ENCODE measurements around the gene PPFIBP1. TPM values are rescaled to one million over a fixed set of nuclear protein-coding genes. Genes with fewer than 3 reads are reported as not detected.

The PPFIBP1 gene
- total RNA-seq, 6 donors from 2014 or later = 67.5 to 129 (median 101) TPM

DNA sequence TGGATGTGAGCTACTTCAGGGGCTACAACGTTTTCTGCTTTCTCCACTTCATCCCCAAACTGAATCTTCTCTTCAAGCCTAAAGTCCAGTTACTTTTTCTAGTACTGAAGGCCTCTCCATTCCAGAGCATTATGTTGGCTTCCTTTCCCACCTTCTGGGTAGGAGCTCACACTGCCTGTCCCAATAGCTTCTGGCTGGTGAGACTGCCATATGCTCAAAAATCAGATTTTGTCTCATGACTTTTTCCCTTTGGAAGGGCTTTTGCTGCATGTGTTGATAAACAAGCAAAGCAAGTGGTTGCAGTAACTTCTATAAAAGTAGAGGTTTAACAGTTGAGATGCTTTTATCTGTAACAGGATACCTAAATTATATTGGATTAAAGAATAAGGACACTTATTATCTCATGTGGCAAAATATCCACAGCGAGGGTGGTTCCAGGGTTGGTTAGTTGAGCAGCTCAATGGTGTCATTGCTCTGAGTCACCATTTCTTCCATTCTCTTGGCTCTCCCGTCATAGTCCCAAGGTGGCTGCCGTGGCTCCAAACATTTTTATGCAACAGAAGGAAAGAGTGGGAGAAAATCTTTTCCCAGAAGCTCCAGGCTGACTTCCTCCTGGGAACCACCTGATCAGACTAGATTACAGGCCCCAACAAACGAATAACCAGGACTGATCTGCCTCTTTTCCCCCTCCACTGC lies 15.1 kb upstream of the PPFIBP1 start:
- TF ChIP-seq POLR2AphosphoS5 (IDR thresholded peaks at IDR 0.05) (no peak), POLR2A (IDR thresholded peaks at IDR 0.05) (no peak), EP300 (IDR thresholded peaks at IDR 0.05) (no peak)
- TF ChIP-seq, protein P1, sequence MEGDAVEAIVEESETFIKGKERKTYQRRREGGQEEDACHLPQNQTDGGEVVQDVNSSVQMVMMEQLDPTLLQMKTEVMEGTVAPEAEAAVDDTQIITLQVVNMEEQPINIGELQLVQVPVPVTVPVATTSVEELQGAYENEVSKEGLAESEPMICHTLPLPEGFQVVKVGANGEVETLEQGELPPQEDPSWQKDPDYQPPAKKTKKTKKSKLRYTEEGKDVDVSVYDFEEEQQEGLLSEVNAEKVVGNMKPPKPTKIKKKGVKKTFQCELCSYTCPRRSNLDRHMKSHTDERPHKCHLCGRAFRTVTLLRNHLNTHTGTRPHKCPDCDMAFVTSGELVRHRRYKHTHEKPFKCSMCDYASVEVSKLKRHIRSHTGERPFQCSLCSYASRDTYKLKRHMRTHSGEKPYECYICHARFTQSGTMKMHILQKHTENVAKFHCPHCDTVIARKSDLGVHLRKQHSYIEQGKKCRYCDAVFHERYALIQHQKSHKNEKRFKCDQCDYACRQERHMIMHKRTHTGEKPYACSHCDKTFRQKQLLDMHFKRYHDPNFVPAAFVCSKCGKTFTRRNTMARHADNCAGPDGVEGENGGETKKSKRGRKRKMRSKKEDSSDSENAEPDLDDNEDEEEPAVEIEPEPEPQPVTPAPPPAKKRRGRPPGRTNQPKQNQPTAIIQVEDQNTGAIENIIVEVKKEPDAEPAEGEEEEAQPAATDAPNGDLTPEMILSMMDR (IDR thresholded peaks at IDR 0.05) = no peak
- H3K4me1 ChIP-seq = no peaks in the 10 kb centered on the region
- H3K4me3 ChIP-seq = no peak overlapping the region
- H3K27me3 ChIP-seq = no peaks in the 10 kb centered on the region
- ATAC-seq (ENCODE audit: low FRiP score in 2 of 2) (peak in 1 of 2 donors; percentile 71), DNase-seq (no peak)
- H3K36me3 ChIP-seq = no peaks in the 10 kb centered on the region
- WGBS, 2 donors = 81 to 82% methylated on average over 5 of the region's 5 CpGs
- H3K27ac ChIP-seq = no peak overlapping the region
- H3K9me3 ChIP-seq = no peaks in the 10 kb centered on the region

- no peak overlapping the region for H3K27ac ChIP-seq
- H3K4me3 ChIP-seq = no peak overlapping the region
- H3K27me3 ChIP-seq = no peaks in the 10 kb centered on the region
- TF ChIP-seq POLR2AphosphoS5 (IDR thresholded peaks at IDR 0.05) = no peak
- no peak for TF ChIP-seq EP300 (IDR thresholded peaks at IDR 0.05)
- TF ChIP-seq POLR2A (IDR thresholded peaks at IDR 0.05) = no peak
- TF ChIP-seq, protein P1 (IDR thresholded peaks at IDR 0.05) = no peak
- no peaks in the 10 kb centered on the region for H3K4me1 ChIP-seq
- no peaks in the 10 kb centered on the region for H3K9me3 ChIP-seq
- DNase-seq (no peak), ATAC-seq (ENCODE audit: low FRiP score in 2 of 2) (peak in 1 of 2 donors; percentile 79)
- no peaks in the 10 kb centered on the region for H3K36me3 ChIP-seq
- WGBS, 2 donors = 63 to 71% methylated on average over 6 of the region's 6 CpGs
Observed at GRCh38 chr12:27511031-27511722, 12.8 kb upstream of the PPFIBP1 start.

DNA sequence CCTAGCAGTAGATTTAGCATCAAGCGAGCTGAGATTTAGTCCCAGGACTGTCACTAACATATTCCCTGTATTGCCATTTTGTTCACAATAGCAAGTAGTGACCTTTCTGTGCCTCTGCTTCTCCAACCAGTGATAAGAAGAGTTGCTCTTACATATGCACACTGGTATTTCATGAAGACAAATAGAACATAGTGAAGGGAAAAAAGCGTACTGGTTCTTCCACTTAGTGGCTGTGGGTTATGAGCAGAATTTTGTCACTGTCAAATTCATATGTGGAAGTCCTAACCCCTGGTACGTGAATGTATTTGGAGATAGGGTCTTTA lies 12.3 kb upstream of the PPFIBP1 start:
- TF ChIP-seq, protein P1 (IDR thresholded peaks at IDR 0.05) = no peak
- TF ChIP-seq POLR2A (IDR thresholded peaks at IDR 0.05) (no peak), POLR2AphosphoS5 (IDR thresholded peaks at IDR 0.05) (no peak), EP300 (IDR thresholded peaks at IDR 0.05) (no peak)
- no peaks in the 10 kb centered on the region for H3K9me3 ChIP-seq
- WGBS, 2 donors = 66 to 77% methylated on average over 3 of the region's 3 CpGs
- H3K27ac ChIP-seq = no peak overlapping the region
- no peaks in the 10 kb centered on the region for H3K4me1 ChIP-seq
- H3K4me3 ChIP-seq = no peak overlapping the region
- DNase-seq = no peak
- H3K36me3 ChIP-seq = no peaks in the 10 kb centered on the region
- H3K27me3 ChIP-seq = no peaks in the 10 kb centered on the region
- peak in 1 of 2 donors; percentile 55 for ATAC-seq (ENCODE audit: low FRiP score in 2 of 2)

- H3K4me3 ChIP-seq = no peak overlapping the region
- no peaks in the 10 kb centered on the region for H3K36me3 ChIP-seq
- WGBS, 2 donors = 90 to 97% methylated on average over 7 of the region's 7 CpGs
- H3K9me3 ChIP-seq = no peaks in the 10 kb centered on the region
- DNase-seq = no peak
- no peak for ATAC-seq (ENCODE audit: low FRiP score in 2 of 2)
- no peak for TF ChIP-seq EP300 (IDR thresholded peaks at IDR 0.05)
- TF ChIP-seq POLR2AphosphoS5 (IDR thresholded peaks at IDR 0.05) = no peak
- TF ChIP-seq POLR2A (IDR thresholded peaks at IDR 0.05) = no peak
- TF ChIP-seq, protein P1 (IDR thresholded peaks at IDR 0.05) = no peak
- H3K4me1 ChIP-seq = no peaks in the 10 kb centered on the region
- H3K27me3 ChIP-seq = no peaks in the 10 kb centered on the region
- no peak overlapping the region for H3K27ac ChIP-seq
Observed at GRCh38 chr12:27513155-27513824, 10.7 kb upstream of the PPFIBP1 start.

Measured in upper lobe of left lung (tissue), 6 donors.